ENCODE measurements around the gene CTCF.

CTCF gene

GRCh38 chr16:67667817-67668494, 105.6 kb downstream of the CTCF start:
- ChIA-PET POLR2A (interaction anchor here (0.7 to 3.0 kb wide), 4 partner anchors 9 to 147 kb away, joined by 3 to 14 read pairs (median 8); partner anchors contain the start of gene CTCF), CTCF (interaction anchor here (0.6 to 19.0 kb wide), 40 partner anchors 9 to 717 kb away, joined by 3 to 605 read pairs (median 4); partner anchors contain the start of genes CARMIL2, CTCF, NRN1L and RANBP10)
- peak; percentile 97 for TF ChIP-seq CTCF (IDR thresholded peaks at IDR 0.05; ENCODE audit: insufficient read depth, low read length, missing control alignments)
- DNase-seq (ENCODE audit: low read depth, low spot score), result peak; percentile 54
- H3K4me3 ChIP-seq (ENCODE audit: low read depth, low read length), result peak overlapping the region; percentile 23; the same call in 1 of the 2 replicates

- DNase-seq (ENCODE audit: low read depth, low spot score), result no peak
- ChIA-PET CTCF (interaction anchor here (0.6 to 19.0 kb wide), 28 partner anchors 10 to 718 kb away, joined by 3 to 605 read pairs (median 6); partner anchors contain the start of genes CARMIL2, CTCF, NRN1L and RANBP10), POLR2A (interaction anchor here (1.2 to 3.0 kb wide), 3 partner anchors 10 to 147 kb away, joined by 4 to 14 read pairs (median 11); partner anchors contain the start of gene CTCF)
- no peak overlapping the region for H3K4me3 ChIP-seq (ENCODE audit: low read depth, low read length)
- TF ChIP-seq CTCF (IDR thresholded peaks at IDR 0.05; ENCODE audit: insufficient read depth, low read length, missing control alignments), result no peak
Measured at GRCh38 chr16:67668495-67669157, 106.3 kb downstream of the CTCF start.

GRCh38 chr16:67669499-67670101, 107.3 kb downstream of the CTCF start:
- no peak overlapping the region for H3K4me3 ChIP-seq (ENCODE audit: low read depth, low read length)
- no peak for DNase-seq (ENCODE audit: low read depth, low spot score)
- POLR2A ChIA-PET, result no interaction called here
- TF ChIP-seq CTCF (IDR thresholded peaks at IDR 0.05; ENCODE audit: insufficient read depth, low read length, missing control alignments), result no peak
- CTCF ChIA-PET, result interaction anchor here (1.1 to 19.0 kb wide), 11 partner anchors 11 to 259 kb away, joined by 3 to 605 read pairs (median 11); partner anchors contain the start of genes CTCF and RIPOR1

GRCh38 chr16:67672306-67672705, 110.0 kb downstream of the CTCF start:
- TF ChIP-seq CTCF (IDR thresholded peaks at IDR 0.05; ENCODE audit: insufficient read depth, low read length, missing control alignments), result no peak
- ChIA-PET CTCF (interaction anchor here (0.8 to 19.0 kb wide), 42 partner anchors 9 to 368 kb away, joined by 3 to 605 read pairs (median 4); partner anchors contain the start of genes ACD, CTCF, NRN1L and NUTF2), POLR2A (interaction anchor here (0.6 kb wide), 1 partner anchor 263 kb away, joined by 3 read pairs; no protein-coding TSS in a partner anchor)
- H3K4me3 ChIP-seq (ENCODE audit: low read depth, low read length), result no peak overlapping the region
- no peak for DNase-seq (ENCODE audit: low read depth, low spot score)

- CTCF ChIA-PET, result interaction anchor here (0.8 to 19.0 kb wide), 42 partner anchors 7 to 367 kb away, joined by 3 to 605 read pairs (median 4); partner anchors contain the start of genes ACD, CTCF, NRN1L and NUTF2
- TF ChIP-seq CTCF (IDR thresholded peaks at IDR 0.05; ENCODE audit: insufficient read depth, low read length, missing control alignments), result peak; percentile 72
- no peak overlapping the region for H3K4me3 ChIP-seq (ENCODE audit: low read depth, low read length)
- POLR2A ChIA-PET, result interaction anchor here (0.6 kb wide), 1 partner anchor 263 kb away, joined by 3 read pairs; no protein-coding TSS in a partner anchor
- DNase-seq (ENCODE audit: low read depth, low spot score), result peak; percentile 14
Measured at GRCh38 chr16:67672739-67673662, 110.7 kb downstream of the CTCF start.

Measured in AG04449 (cell line).